ENCODE results near the gene KAZN. TPM values are rescaled to one million over a fixed set of nuclear protein-coding genes. Genes with fewer than 3 reads are reported as not detected.

KAZN gene
- total RNA-seq, 4 donors from 2014 or later = 9.2 to 30.6 (median 21.2) TPM

DNA sequence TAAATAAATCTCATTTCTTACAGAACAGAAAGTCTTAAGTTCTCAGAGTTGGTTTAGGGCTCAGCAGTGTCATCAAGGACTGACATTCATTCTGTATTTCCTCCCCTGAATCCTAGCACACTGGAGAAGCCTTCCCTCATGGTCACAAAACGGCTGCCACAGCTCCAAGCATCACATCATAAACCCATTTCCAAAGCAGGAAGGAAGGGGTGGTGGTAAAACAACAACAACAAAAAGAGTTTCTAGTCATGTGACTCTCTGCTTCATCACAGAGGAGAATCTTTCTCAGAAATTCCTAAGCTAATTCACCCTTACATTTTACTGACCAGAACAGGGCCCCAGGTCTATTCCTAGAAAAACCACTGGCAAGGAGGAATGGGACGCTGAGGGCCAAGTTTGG lies 210.3 kb downstream of the KAZN start:
- DNase-seq (ENCODE audit: low spot score) = no peak
- TF ChIP-seq, protein P1, sequence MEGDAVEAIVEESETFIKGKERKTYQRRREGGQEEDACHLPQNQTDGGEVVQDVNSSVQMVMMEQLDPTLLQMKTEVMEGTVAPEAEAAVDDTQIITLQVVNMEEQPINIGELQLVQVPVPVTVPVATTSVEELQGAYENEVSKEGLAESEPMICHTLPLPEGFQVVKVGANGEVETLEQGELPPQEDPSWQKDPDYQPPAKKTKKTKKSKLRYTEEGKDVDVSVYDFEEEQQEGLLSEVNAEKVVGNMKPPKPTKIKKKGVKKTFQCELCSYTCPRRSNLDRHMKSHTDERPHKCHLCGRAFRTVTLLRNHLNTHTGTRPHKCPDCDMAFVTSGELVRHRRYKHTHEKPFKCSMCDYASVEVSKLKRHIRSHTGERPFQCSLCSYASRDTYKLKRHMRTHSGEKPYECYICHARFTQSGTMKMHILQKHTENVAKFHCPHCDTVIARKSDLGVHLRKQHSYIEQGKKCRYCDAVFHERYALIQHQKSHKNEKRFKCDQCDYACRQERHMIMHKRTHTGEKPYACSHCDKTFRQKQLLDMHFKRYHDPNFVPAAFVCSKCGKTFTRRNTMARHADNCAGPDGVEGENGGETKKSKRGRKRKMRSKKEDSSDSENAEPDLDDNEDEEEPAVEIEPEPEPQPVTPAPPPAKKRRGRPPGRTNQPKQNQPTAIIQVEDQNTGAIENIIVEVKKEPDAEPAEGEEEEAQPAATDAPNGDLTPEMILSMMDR (IDR thresholded peaks at IDR 0.05) = no peak
- no peak for ATAC-seq (ENCODE audit: low FRiP score)

DNA sequence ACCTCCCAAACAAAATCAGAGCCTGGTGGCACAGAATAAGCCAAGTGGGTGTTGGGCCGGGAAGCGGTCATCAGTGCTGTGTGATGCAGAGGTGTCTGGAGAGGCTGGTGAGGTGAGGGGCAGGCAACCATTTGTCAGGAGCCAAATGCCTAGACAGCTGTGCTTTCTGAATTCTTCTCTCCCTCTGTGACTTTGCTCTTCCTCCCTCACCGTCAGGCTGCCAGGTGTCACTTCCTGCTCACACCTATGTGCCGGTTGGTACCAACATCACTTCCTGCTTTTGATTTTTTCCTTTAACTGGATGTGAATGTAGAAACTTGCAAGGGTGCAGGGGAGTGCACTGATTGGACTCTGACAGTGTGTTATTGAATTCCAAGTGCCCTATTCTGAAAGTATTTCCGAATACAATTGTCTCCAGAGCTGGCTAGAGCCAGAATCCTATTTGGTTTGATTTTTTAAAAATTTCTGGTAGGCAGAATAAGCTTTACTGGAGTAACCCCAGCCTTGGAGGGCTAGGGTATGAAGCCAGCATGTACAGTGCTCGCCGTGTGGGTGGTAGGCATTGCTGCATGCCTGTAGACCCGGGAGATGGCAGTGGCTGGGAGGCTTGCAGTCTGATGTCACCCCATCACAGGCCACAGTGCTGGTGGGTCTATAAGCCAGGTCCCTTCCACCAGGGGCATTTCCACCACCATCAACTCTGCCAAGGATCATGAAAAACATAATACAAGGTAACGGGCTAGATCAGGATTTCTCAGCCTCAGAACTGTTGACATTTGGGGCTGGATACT lies 210.9 kb downstream of the KAZN start:
- no peak for DNase-seq (ENCODE audit: low spot score)
- TF ChIP-seq, protein P1 (IDR thresholded peaks at IDR 0.05) = no peak
- no peak for ATAC-seq (ENCODE audit: low FRiP score)

DNA sequence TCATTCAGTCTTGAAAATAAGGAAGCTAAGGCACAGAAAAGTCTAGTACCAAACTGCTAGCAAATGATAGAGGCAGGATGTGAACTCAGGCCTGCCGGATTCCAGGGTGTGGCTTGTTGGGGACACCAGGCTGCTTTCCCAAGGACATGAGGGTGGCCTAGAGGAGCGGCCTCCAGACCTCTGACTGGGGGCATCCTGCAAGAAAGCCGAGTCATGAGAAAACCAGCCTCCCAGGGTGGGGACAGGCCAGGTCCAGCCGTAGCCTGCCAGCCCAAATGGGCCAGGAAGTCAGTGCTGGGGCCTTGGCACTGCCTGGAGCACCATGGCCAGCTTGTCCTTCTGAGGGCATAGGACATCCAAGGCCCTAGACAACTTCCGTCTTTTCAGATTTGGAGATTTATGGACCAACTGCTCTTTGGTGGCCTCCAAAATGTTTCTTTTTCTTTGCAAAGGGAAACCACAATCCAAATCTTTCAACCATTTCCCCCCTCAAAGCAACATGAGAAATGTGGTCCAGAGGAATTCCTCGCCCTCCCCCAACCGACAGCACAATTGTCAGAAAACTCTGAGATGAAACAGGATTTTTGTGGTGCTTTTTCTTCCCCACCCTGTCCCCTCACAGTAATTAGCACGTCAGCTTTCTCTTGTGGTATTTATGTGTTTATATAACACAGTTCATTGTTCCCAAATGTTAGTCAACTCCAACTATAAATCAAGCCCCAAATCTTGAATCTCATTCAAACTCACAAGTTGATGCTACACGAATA lies 212.3 kb downstream of the KAZN start:
- TF ChIP-seq, protein P1 (IDR thresholded peaks at IDR 0.05) = no peak
- ATAC-seq (ENCODE audit: low FRiP score) = no peak
- DNase-seq (ENCODE audit: low spot score) = no peak

DNA sequence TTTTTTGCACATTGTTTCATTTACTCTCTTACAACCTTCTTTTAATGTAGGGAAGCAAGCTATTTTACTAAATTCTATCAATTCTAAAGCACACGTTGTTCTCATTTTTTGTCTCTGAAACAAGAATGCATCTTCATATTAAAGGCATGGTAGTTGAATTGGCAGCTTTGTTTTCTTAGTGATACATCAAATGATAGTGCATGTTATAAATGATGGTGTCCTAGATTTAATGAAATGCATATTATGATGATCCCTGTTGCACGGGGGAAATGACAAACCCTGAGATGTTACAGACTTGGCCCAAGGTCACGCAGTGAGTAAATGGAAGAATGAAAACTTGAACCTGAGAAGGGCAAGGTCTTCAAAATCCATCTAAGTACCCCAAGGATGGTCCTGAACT lies 213.1 kb downstream of the KAZN start:
- DNase-seq (ENCODE audit: low spot score) = no peak
- no peak for ATAC-seq (ENCODE audit: low FRiP score)
- TF ChIP-seq, protein P1 (IDR thresholded peaks at IDR 0.05) = no peak

DNA sequence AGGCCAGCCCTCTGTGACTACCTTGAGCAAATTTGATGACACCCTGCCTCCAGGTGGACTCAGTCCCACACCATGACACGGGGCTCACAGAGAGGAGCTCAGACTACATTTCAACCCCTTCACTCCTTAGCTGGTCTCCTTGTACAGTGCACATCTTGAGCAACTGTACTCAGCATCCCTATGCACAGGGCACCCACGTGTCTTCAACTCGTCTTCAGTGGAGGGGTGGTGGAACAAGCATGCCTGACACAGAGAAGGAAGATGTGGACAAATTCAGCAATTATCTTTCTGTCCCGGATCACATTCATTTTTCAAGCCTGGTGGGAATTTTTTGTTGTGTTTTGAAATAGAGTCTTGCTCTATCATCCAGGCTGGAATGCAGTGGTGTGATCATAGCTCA lies 213.7 kb downstream of the KAZN start:
- DNase-seq (ENCODE audit: low spot score) (no peak), ATAC-seq (ENCODE audit: low FRiP score) (no peak)
- TF ChIP-seq, protein P1 (IDR thresholded peaks at IDR 0.05) = no peak

DNA sequence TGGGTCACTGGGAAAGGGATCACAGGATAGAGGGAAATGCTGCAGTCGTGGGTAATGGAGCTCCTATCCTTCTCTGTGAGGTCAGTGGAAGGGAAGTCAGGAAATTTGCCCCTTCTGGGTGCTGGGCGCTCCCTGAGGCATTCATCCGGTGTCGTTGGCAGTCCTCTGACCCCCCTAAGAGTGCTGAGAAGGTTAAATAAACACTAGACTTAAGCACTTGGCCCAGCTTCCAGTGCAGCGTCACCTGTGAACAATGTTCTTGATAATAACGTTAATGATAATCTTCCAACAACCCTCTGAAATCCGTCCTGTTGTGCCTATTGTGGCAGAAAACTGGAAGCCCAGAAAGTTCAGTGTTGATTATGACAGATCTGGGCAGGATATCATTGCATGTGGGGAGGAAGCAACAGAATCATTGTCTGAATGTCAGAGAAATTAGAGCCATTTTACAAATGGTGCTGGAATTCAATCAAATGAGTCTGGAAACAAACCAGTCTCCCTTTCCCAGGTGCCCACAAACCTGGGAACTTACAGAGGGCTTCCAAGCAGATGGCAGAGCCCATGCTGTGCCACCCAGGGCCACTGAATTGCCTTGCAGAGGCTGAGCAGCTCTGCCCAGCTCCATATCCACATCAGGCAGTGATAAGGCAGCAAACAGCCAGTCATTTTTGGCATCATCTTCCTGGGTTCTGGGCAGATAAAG lies 216.8 kb downstream of the KAZN start:
- DNase-seq (ENCODE audit: low spot score) = no peak
- ATAC-seq (ENCODE audit: low FRiP score) = no peak
- TF ChIP-seq, protein P1 (IDR thresholded peaks at IDR 0.05) = no peak

Measured in omental fat pad (tissue), 4 donors.